IMR-90 (cell line): Measurements from ENCODE around the gene EYS. TPM values are rescaled to one million over a fixed set of nuclear protein-coding genes. Genes with fewer than 3 reads are reported as not detected.

Experiments used
- ATAC-seq: fragments of 200-7000 bp; cut with Tn5 transposase; 2 replicates; pipeline ENCODE4 v1.9.1; 2020; ENCODE audit warnings: low read depth, mild to moderate bottlenecking, moderate library complexity
- BruUV-seq: library from RNA; stranded (reverse); fragments of 400-500 nt; replicated peaks from 2 replicates; lab custom pipeline; 2021; lab: Mats Ljungman, UMichigan
- CTCF ChIA-PET: fragments of 300-600 bp; formaldehyde crosslinking; extraction: SDS; loops from one replicate; lab custom pipeline; 2021; ENCODE audit warnings: antibody characterized with exemption; lab: Yijun Ruan, JAX
- POLR2A ChIA-PET: fragments of 300-600 bp; sonication (Branson Sonifier 250); formaldehyde crosslinking; loops from one replicate; lab custom pipeline; 2022; ENCODE audit warnings: antibody characterized with exemption; ENCODE audit not compliant: unreplicated experiment; lab: Charles Lee
- DNase-seq: peaks from one replicate; pipeline ENCODE4 v3.0.0; 2013
- H2AFZ ChIP-seq: replicated peaks from 2 replicates; pipeline ENCODE3; 2013; ENCODE audit warnings: low read length, mild to moderate bottlenecking; ENCODE audit not compliant: poor library complexity
- H2AK5ac ChIP-seq: 2 replicates; pipeline ENCODE4 v1.6.1; 2013; ENCODE audit warnings: low read depth, low read length, inconsistent platforms
- H2AK9ac ChIP-seq: replicated peaks from 2 replicates; pipeline ENCODE3; 2013; ENCODE audit warnings: mild to moderate bottlenecking, low read depth, low read length, moderate library complexity; ENCODE audit not compliant: poor library complexity
- H2BK120ac ChIP-seq: 2 replicates; pipeline ENCODE4 v1.6.1; 2013; ENCODE audit warnings: low read depth, low read length, inconsistent platforms
- H2BK15ac ChIP-seq: 3 replicates; pipeline ENCODE4 v1.6.1; 2013; ENCODE audit warnings: low read depth, low read length, inconsistent platforms
- H2BK20ac ChIP-seq: 2 replicates; pipeline ENCODE4 v1.6.1; 2013; ENCODE audit warnings: low read depth, mild to moderate bottlenecking, inconsistent platforms, low read length, moderate library complexity
- H2BK5ac ChIP-seq: 2 replicates; pipeline ENCODE4 v1.6.1; 2013; ENCODE audit warnings: mild to moderate bottlenecking, low read depth, low read length, inconsistent platforms; ENCODE audit not compliant: poor library complexity, severe bottlenecking
- H3K14ac ChIP-seq: replicated peaks from 2 replicates; pipeline ENCODE4 v1.6.1; 2013; ENCODE audit warnings: low read depth, low read length, inconsistent platforms
- H3K18ac ChIP-seq: 2 replicates; pipeline ENCODE4 v1.6.1; 2013; ENCODE audit warnings: low read depth, low read length, control low read depth
- H3K23ac ChIP-seq: 2 replicates; pipeline ENCODE4 v1.6.1; 2013; ENCODE audit warnings: low read depth, low read length, inconsistent platforms
- H3K27ac ChIP-seq: 2 replicates; pipeline ENCODE4 v1.5.1; 2013; ENCODE audit warnings: mild to moderate bottlenecking, control low read depth, low read length; ENCODE audit not compliant: insufficient read depth
- H3K27me3 ChIP-seq: 2 replicates; pipeline ENCODE4 v1.6.1; 2013; ENCODE audit warnings: low read length; ENCODE audit not compliant: control insufficient read depth, insufficient read depth
- H3K36me3 ChIP-seq: 2 replicates; pipeline ENCODE4 v1.6.1; 2013; ENCODE audit warnings: low read length, mixed read lengths; ENCODE audit not compliant: control insufficient read depth, insufficient read depth
- H3K4ac ChIP-seq: 2 replicates; pipeline ENCODE4 v1.6.1; 2013; ENCODE audit warnings: low read depth, low read length, inconsistent platforms
- H3K4me1 ChIP-seq: 2 replicates; pipeline ENCODE4 v1.6.1; 2013; ENCODE audit warnings: low read length, mixed read lengths; ENCODE audit not compliant: control insufficient read depth, insufficient read depth
- H3K4me2 ChIP-seq: 2 replicates; pipeline ENCODE4 v1.6.1; 2013; ENCODE audit warnings: low read depth, mild to moderate bottlenecking, control low read depth, low read length, moderate library complexity
- H3K4me3 ChIP-seq: 2 replicates; pipeline ENCODE4 v1.5.1; 2013; ENCODE audit warnings: low read depth, mild to moderate bottlenecking, control low read depth, low read length, moderate library complexity; ENCODE audit not compliant: insufficient read depth
- H3K56ac ChIP-seq: 2 replicates; pipeline ENCODE4 v1.6.1; 2013; ENCODE audit warnings: low read length, inconsistent platforms; ENCODE audit not compliant: insufficient read depth; ENCODE audit errors: extremely low read depth
- H3K79me1 ChIP-seq, 2 experiments: 2 replicates each; pipeline ENCODE4 v1.6.1; 2013; ENCODE audit warnings: low read length in 2 of 2, inconsistent platforms in 1 of 2, low read depth in 1 of 2
- H3K9ac ChIP-seq: 2 replicates; pipeline ENCODE4 v1.6.1; 2013; ENCODE audit warnings: low read depth, low read length, control low read depth
- H3K9me1 ChIP-seq: 2 replicates; pipeline ENCODE4 v1.6.1; 2013; ENCODE audit warnings: low read length, inconsistent platforms; ENCODE audit not compliant: insufficient read depth
- H3K9me3 ChIP-seq: 2 replicates; pipeline ENCODE4 v1.6.1; 2013; ENCODE audit warnings: low read length; ENCODE audit not compliant: control insufficient read depth, insufficient read depth
- H4K20me1 ChIP-seq: 2 replicates; pipeline ENCODE4 v1.6.1; 2013; ENCODE audit warnings: low read length, inconsistent platforms; ENCODE audit not compliant: insufficient read depth
- H4K5ac ChIP-seq: 2 replicates; pipeline ENCODE4 v1.6.1; 2013; ENCODE audit warnings: mild to moderate bottlenecking, low read depth, low read length, control low read depth
- H4K8ac ChIP-seq, 2 experiments: 2 replicates each; pipeline ENCODE4 v1.6.1; 2013; ENCODE audit warnings: low read depth in 2 of 2, low read length in 2 of 2, control low read depth in 1 of 2, inconsistent platforms in 1 of 2
- H4K91ac ChIP-seq: 2 replicates; pipeline ENCODE4 v1.6.1; 2013; ENCODE audit warnings: low read depth, low read length, inconsistent platforms; ENCODE audit not compliant: insufficient read depth
- CEBPB ChIP-seq: IDR thresholded peaks from 2 replicates; pipeline ENCODE4 v1.6.1; 2012; ENCODE audit warnings: low read depth, low read length, improper control_type of control experiment
- FOS ChIP-seq: fragments of 150-350 bp; IDR thresholded peaks from 2 replicates; pipeline ENCODE4 v1.6.1; 2016; ENCODE audit warnings: low read depth, low read length
- MAFK ChIP-seq: IDR thresholded peaks from 2 replicates; pipeline ENCODE4 v1.6.1; 2012; ENCODE audit warnings: low read depth, low read length, improper control_type of control experiment
- MAZ ChIP-seq: IDR thresholded peaks from 2 replicates; pipeline ENCODE4 v1.6.1; 2012; ENCODE audit warnings: low read depth, mild to moderate bottlenecking, low read length, improper control_type of control experiment, moderate library complexity, borderline replicate concordance
- MXI1 ChIP-seq: IDR thresholded peaks from 2 replicates; pipeline ENCODE4 v1.6.1; 2012; ENCODE audit warnings: low read depth, mild to moderate bottlenecking, low read length, moderate library complexity, borderline replicate concordance
- POLR2A ChIP-seq: IDR thresholded peaks from 2 replicates; pipeline ENCODE4 v1.6.1; 2012; ENCODE audit warnings: mild to moderate bottlenecking, low read depth, low read length
- RAD21 ChIP-seq: IDR thresholded peaks from 2 replicates; pipeline ENCODE4 v1.6.1; 2012; ENCODE audit warnings: low read length, improper control_type of control experiment
- RCOR1 ChIP-seq: IDR thresholded peaks from 2 replicates; pipeline ENCODE4 v1.6.1; 2012; ENCODE audit warnings: mild to moderate bottlenecking, low read length, improper control_type of control experiment; ENCODE audit not compliant: insufficient replicate concordance
- RFX5 ChIP-seq: IDR thresholded peaks from 2 replicates; pipeline ENCODE4 v1.8.0; 2012; ENCODE audit warnings: low read depth, mild to moderate bottlenecking, low read length, moderate library complexity
- SMC3 ChIP-seq: fragments of 150-350 bp; IDR thresholded peaks from 2 replicates; pipeline ENCODE4 v1.6.1; 2016; ENCODE audit warnings: low read depth, mild to moderate bottlenecking, antibody characterized with exemption, low read length, moderate library complexity
- WGBS, 2 experiments: methylation state at CpG; one replicate each; pipeline versions ENCODE4 v1.1.5 to v1.1.7; 2013; ENCODE audit warnings: missing lambda C conversion rate in 2 of 2; ENCODE audit not compliant: insufficient read length in 1 of 2; ENCODE audit errors: extremely low coverage in 2 of 2; 5-methylcytosine and 5-hydroxymethylcytosine counted together
- dilution Hi-C: fragments of 300-500 bp; cut with HindIII; formaldehyde crosslinking; loops from one replicate; pipeline ENCODE4 v1.14.3; 2018; ENCODE audit warnings: low sequenced_read_pairs; ENCODE audit not compliant: unreplicated experiment
- in situ Hi-C: fragments of 300-500 bp; cut with MboI; formaldehyde crosslinking; loops from 3 replicates; pipeline ENCODE4 v1.14.3; 2019; ENCODE audit warnings: low sequenced_read_pairs, inconsistent platforms, mixed read lengths
- intact Hi-C: fragments of 100-400 bp; cut with micrococcal nuclease; formaldehyde crosslinking; loops from 2 replicates; pipeline ENCODE4 v1.10.0; 2022
- polyA plus RNA-seq, 3 experiments: library from polyadenylated mRNA; depleted of rRNA; stranded (reverse); fragments of >200 nt; gene quantifications; 2 replicates each; pipeline ENCODE4 v1.2.3, GENCODE V29; 2012; ENCODE audit warnings: low replicate concordance in 1 of 3
- total RNA-seq: library from RNA; depleted of rRNA; stranded (reverse); fragments of >200 nt; gene quantifications from 2 replicates; pipeline ENCODE4 v1.2.3, GENCODE V29; 2012
- TF ChIP-seq, protein P1 (sequence below): conservative IDR thresholded peaks from 2 replicates; pipeline ENCODE4 v1.5.1; 2012; ENCODE audit warnings: mild to moderate bottlenecking, low read depth, low read length, improper control_type of control experiment
- TF ChIP-seq, protein P2 (sequence below): fragments of 150-350 bp; IDR thresholded peaks from 2 replicates; pipeline ENCODE4 v1.6.1; 2016; ENCODE audit warnings: low read depth, mild to moderate bottlenecking, low read length, moderate library complexity, borderline replicate concordance

EYS gene
- total and polyA plus RNA-seq, 2 of the 4 experiments (the other 2 are of a cell fraction) = under 0.01 TPM; not detected in 1

DNA sequence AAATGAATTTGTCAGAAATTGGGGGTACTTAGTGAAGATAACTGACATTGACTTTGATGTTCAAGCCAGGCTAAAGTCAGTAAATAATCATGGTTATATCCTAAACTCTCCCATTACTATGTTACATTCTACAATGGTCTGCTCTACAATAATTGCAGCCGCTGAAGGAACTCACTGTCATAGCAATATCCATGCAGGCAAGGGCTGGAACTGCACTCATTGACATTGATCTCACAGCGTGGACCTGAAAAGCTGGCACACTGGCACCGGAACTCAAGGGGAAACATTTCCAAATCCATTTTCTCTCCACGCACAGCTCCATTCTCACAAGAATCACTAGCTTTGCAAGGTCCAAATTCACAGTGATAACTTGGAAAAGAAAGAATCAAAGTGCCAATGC is 702.7 kb downstream of the EYS start:
- Histone ChIP-seq H3K9me3 (peaks cover 2% of the 10 kb centered on the region; the same call in 1 of the 2 replicates), H3K4me3 (no peak overlapping the region), H3K9ac (no peak overlapping the region), H4K8ac (no peak overlapping the region), H2AK9ac (no peak overlapping the region), H3K9me1 (no peaks in the 10 kb centered on the region), H3K4me1 (no peaks in the 10 kb centered on the region), H4K5ac (no peak overlapping the region), H3K14ac (no peak overlapping the region), H2BK20ac (no peak overlapping the region), H2AK5ac (no peak overlapping the region), H2AFZ (no peak overlapping the region), H3K23ac (no peak overlapping the region), H4K91ac (no peak overlapping the region), H3K79me1 (no peaks in the 10 kb centered on the region), H3K27ac (no peak overlapping the region), H3K4ac (no peak overlapping the region), H4K20me1 (no peaks in the 10 kb centered on the region), H3K27me3 (no peaks in the 10 kb centered on the region), H3K4me2 (no peak overlapping the region), H3K18ac (no peak overlapping the region), H2BK15ac (no peak overlapping the region), H2BK120ac (no peak overlapping the region), H2BK5ac (no peak overlapping the region), H3K56ac (no peak overlapping the region), H3K36me3 (no peaks in the 10 kb centered on the region)
- CTCF ChIA-PET = no interaction called here
- in situ Hi-C loops (no loop called here), dilution Hi-C loops (no loop called here), intact Hi-C loops (no loop called here)
- POLR2A ChIA-PET = no interaction called here
- 67% methylated on average over 2 of the region's 4 CpGs; no CpG with 5 or more reads in 1 of the 2 experiments for WGBS, 2 experiments
- BruUV-seq = no TSS peak
- TF ChIP-seq, protein P1, sequence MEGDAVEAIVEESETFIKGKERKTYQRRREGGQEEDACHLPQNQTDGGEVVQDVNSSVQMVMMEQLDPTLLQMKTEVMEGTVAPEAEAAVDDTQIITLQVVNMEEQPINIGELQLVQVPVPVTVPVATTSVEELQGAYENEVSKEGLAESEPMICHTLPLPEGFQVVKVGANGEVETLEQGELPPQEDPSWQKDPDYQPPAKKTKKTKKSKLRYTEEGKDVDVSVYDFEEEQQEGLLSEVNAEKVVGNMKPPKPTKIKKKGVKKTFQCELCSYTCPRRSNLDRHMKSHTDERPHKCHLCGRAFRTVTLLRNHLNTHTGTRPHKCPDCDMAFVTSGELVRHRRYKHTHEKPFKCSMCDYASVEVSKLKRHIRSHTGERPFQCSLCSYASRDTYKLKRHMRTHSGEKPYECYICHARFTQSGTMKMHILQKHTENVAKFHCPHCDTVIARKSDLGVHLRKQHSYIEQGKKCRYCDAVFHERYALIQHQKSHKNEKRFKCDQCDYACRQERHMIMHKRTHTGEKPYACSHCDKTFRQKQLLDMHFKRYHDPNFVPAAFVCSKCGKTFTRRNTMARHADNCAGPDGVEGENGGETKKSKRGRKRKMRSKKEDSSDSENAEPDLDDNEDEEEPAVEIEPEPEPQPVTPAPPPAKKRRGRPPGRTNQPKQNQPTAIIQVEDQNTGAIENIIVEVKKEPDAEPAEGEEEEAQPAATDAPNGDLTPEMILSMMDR = no peak
- TF ChIP-seq FOS (no peak), CEBPB (no peak), RAD21 (no peak), MAFK (no peak), POLR2A (no peak), RCOR1 (no peak), MAZ (no peak), RFX5 (no peak), MXI1 (no peak), SMC3 (no peak)
- TF ChIP-seq, protein P2, sequence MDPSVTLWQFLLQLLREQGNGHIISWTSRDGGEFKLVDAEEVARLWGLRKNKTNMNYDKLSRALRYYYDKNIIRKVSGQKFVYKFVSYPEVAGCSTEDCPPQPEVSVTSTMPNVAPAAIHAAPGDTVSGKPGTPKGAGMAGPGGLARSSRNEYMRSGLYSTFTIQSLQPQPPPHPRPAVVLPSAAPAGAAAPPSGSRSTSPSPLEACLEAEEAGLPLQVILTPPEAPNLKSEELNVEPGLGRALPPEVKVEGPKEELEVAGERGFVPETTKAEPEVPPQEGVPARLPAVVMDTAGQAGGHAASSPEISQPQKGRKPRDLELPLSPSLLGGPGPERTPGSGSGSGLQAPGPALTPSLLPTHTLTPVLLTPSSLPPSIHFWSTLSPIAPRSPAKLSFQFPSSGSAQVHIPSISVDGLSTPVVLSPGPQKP = no peak
- ATAC-seq = no peak
- DNase-seq = no peak
